Natural killer cell (primary cell): Measurements from ENCODE around the gene PRAMEF13. TPM values are rescaled to one million over a fixed set of nuclear protein-coding genes. Genes with fewer than 3 reads are reported as not detected.
"Not testable (repeated sequence)": the region's sequence is repeated elsewhere in the genome, so short reads cannot be mapped to it uniquely, and the experiment has no call there.

Experiments used
- ATAC-seq, 3 donors: fragments of 150-1000 bp in 2 of 3; fragments of 200-7000 bp in 1 of 3; cut with Tn5 transposase; 1 replicate in 1 of 3; 2 replicates in 2 of 3; pipeline ENCODE4 v1.10.0; 2021; ENCODE audit warnings: mild to moderate bottlenecking in 2 of 3, moderate library complexity in 2 of 3
- DNase-seq, 2 donors: peaks; one replicate each; pipeline versions ENCODE4 v3.0.0 to v3.0.0-alpha.2; 2013 to 2021; ENCODE audit warnings: mixed read lengths in 1 of 2
- H3K27ac ChIP-seq: one replicate; pipeline ENCODE4 v1.5.1; 2013; ENCODE audit warnings: mild to moderate bottlenecking, low read length
- H3K27me3 ChIP-seq: one replicate; pipeline ENCODE4 v1.6.1; 2013; ENCODE audit warnings: low read length; ENCODE audit not compliant: control insufficient read depth, insufficient read depth
- H3K36me3 ChIP-seq: one replicate; pipeline ENCODE4 v1.6.1; 2013; ENCODE audit warnings: low read length; ENCODE audit not compliant: control insufficient read depth, insufficient read depth
- H3K4me1 ChIP-seq: one replicate; pipeline ENCODE4 v1.6.1; 2013; ENCODE audit warnings: low read length; ENCODE audit not compliant: control insufficient read depth, insufficient read depth
- H3K4me3 ChIP-seq: one replicate; pipeline ENCODE4 v1.5.1; 2013; ENCODE audit warnings: low read length
- H3K9me3 ChIP-seq: one replicate; pipeline ENCODE4 v1.6.1; 2013; ENCODE audit warnings: low read length; ENCODE audit not compliant: control insufficient read depth, insufficient read depth
- H3K27ac Mint-ChIP-seq, 2 donors: one replicate each; pipeline ENCODE4 v1.8.0; 2022; ENCODE audit warnings: mild to moderate bottlenecking in 2 of 2, mixed read lengths in 2 of 2, moderate library complexity in 1 of 2
- H3K27me3 Mint-ChIP-seq, 2 donors: one replicate each; pipeline ENCODE4 v1.8.0; 2022; ENCODE audit warnings: low read depth in 2 of 2, mixed read lengths in 2 of 2
- H3K36me3 Mint-ChIP-seq: one replicate; pipeline ENCODE4 v1.8.0; 2022; ENCODE audit warnings: mixed read lengths
- H3K4me1 Mint-ChIP-seq, 2 donors: one replicate each; pipeline ENCODE4 v1.8.0; 2022; ENCODE audit warnings: mixed read lengths in 2 of 2
- H3K4me3 Mint-ChIP-seq: one replicate; pipeline ENCODE4 v1.8.0; 2022; ENCODE audit warnings: mild to moderate bottlenecking, moderate library complexity, mixed read lengths
- H3K9me3 Mint-ChIP-seq, 2 donors: one replicate each; pipeline ENCODE4 v1.8.0; 2022; ENCODE audit warnings: mixed read lengths in 2 of 2
- WGBS: methylation state at CpG from one replicate; pipeline ENCODE4 v1.1.7; 2013; ENCODE audit warnings: missing lambda C conversion rate; ENCODE audit not compliant: insufficient coverage; 5-methylcytosine and 5-hydroxymethylcytosine counted together
- intact Hi-C: fragments of 100-400 bp; cut with micrococcal nuclease; formaldehyde crosslinking; loops from one replicate; pipeline ENCODE4 v1.14.2; 2022
- total RNA-seq, 4 donors: library from RNA; stranded (reverse); fragments of 120-200 nt in 1 of 4; gene quantifications; one replicate each; pipeline versions ENCODE4 v1.2.3 to v1.2.4, GENCODE V29; 2013 to 2022
- TF ChIP-seq, protein P1 (sequence below): fragments of 200-600 bp; IDR thresholded peaks from one replicate; pipeline ENCODE4 v1.8.0; 2022; ENCODE audit warnings: antibody characterized with exemption

Gene PRAMEF13
- total RNA-seq, 3 donors from 2014 or later (not counting 1 experiment from before 2014, with no cell fraction given): not detected

DNA sequence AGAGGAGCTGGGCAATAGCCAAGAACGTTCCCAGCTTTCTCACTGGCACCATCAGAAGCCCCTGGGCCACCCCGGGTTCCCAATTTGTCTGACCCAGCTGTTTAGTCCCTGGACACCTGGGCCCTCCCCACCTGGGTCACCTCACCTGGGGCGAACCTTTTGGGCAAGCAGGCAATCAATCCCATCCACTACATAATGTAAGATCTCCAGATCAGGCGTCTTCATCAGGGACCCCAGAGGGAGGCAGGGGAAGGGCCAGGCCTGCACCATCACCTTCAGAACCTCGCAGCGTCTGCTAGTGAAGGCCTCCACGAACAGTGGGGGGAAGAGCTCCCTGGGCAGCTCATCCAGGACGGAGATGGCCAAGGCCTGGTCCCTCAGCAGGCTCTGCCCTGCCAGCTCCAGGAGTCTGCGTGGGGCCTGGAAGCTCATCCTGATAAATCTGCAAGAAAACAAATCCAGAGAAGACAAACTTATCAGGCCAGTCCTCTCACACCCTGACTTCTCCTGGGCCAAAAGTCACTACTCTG, 24.5 kb upstream of the PRAMEF13 start, which contains the start of gene PRAMEF18:
TSS of gene PRAMEF18 (minus strand) at position 480 of the 530 bp plus-strand sequence. CDS start at position 432, 48 bp downstream.
- not testable (repeated sequence) for H3K9me3 Mint-ChIP-seq, H3K27me3 Mint-ChIP-seq, H3K27ac Mint-ChIP-seq, H3K4me1 Mint-ChIP-seq, H3K27me3 ChIP-seq, H3K4me3 ChIP-seq, H3K4me3 Mint-ChIP-seq, DNase-seq, H3K27ac ChIP-seq, H3K36me3 Mint-ChIP-seq, H3K9me3 ChIP-seq, H3K36me3 ChIP-seq, H3K4me1 ChIP-seq, ATAC-seq
- intact Hi-C loops: loop anchor here (10.0 kb wide), 1 partner anchor 149 kb away; the partner anchor contains the start of gene PRAMEF19
- 77% methylated on average over 8 of the region's 9 CpGs for WGBS

DNA sequence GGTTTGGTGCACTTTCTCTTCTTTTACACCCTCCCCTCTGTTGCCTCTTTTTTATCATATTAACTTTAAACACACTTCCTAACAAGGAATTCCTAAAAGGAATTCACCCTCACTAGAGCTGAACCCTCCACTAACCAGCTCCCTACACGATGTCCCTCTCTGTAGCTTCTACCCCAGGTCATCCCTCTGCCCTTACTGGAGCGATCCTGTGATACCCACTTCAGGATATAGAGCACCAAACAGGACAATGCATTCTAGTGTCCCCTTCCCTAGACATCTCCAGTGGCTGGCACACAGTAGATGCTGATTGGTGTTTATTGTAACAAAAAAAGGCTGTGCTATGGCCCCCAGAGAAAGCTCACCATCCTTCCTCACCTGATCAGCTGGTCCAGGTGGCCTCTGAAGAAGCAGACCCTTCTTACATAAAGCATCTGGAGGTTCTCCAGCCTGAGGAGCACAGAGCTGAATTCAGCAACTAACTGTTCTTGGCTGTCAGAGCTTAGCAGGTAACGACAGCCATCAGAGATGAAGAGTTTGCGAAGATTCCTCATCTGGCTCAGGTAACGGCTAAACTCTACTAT, 23.4 kb upstream of the PRAMEF13 start:
- TF ChIP-seq, protein P1, sequence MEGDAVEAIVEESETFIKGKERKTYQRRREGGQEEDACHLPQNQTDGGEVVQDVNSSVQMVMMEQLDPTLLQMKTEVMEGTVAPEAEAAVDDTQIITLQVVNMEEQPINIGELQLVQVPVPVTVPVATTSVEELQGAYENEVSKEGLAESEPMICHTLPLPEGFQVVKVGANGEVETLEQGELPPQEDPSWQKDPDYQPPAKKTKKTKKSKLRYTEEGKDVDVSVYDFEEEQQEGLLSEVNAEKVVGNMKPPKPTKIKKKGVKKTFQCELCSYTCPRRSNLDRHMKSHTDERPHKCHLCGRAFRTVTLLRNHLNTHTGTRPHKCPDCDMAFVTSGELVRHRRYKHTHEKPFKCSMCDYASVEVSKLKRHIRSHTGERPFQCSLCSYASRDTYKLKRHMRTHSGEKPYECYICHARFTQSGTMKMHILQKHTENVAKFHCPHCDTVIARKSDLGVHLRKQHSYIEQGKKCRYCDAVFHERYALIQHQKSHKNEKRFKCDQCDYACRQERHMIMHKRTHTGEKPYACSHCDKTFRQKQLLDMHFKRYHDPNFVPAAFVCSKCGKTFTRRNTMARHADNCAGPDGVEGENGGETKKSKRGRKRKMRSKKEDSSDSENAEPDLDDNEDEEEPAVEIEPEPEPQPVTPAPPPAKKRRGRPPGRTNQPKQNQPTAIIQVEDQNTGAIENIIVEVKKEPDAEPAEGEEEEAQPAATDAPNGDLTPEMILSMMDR: no peak
- H3K9me3 Mint-ChIP-seq: no peaks in the 10 kb centered on the region
- peaks cover 0 to 3% of the 10 kb centered on the region in 2 donors for H3K27me3 Mint-ChIP-seq
- Histone ChIP-seq H3K9me3 (no peaks in the 10 kb centered on the region), H3K36me3 (no peaks in the 10 kb centered on the region), H3K27me3 (no peaks in the 10 kb centered on the region), H3K27ac (no peak overlapping the region), H3K4me1 (no peaks in the 10 kb centered on the region), H3K4me3 (no peak overlapping the region)
- ATAC-seq: no peak
- no peak overlapping the region for H3K4me3 Mint-ChIP-seq
- DNase-seq: no peak
- no peaks in the 10 kb centered on the region for H3K4me1 Mint-ChIP-seq
- intact Hi-C loops: loop anchor here (10.0 kb wide), 1 partner anchor 150 kb away; the partner anchor contains the start of gene PRAMEF19
- H3K36me3 Mint-ChIP-seq: no peaks in the 10 kb centered on the region
- WGBS: 81% methylated on average over 5 of the region's 5 CpGs
- no peak overlapping the region for H3K27ac Mint-ChIP-seq

DNA sequence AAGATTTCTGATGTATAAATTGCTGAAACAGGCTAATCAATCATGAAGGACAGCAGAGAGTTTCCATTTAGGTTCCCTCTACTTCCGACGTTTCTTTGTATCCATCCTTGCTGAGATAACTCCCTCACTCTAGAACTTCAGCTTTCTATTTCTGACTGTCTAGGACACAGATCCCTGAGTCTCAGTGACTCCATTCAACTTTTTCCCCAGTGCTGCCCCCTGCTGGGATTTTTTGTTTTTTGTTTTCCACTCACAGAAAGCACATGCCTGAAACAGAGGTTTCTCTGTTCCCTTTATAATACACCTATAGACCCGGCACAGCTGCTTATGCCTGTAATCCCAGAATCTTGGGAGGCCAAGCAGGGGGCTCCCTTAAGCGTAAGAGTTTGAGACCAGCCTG, 21.6 kb upstream of the PRAMEF13 start:
- no CpG with 5 or more reads among the region's 4 CpGs for WGBS
- H3K27ac ChIP-seq, H3K4me1 Mint-ChIP-seq, H3K9me3 Mint-ChIP-seq, H3K4me1 ChIP-seq, H3K4me3 ChIP-seq, H3K27ac Mint-ChIP-seq, H3K36me3 Mint-ChIP-seq, ATAC-seq, H3K4me3 Mint-ChIP-seq, H3K36me3 ChIP-seq, H3K9me3 ChIP-seq, DNase-seq, H3K27me3 Mint-ChIP-seq, H3K27me3 ChIP-seq: not testable (repeated sequence)
- intact Hi-C loops: loop anchor here (10.0 kb wide), 1 partner anchor 152 kb away; the partner anchor contains the start of gene PRAMEF19

DNA sequence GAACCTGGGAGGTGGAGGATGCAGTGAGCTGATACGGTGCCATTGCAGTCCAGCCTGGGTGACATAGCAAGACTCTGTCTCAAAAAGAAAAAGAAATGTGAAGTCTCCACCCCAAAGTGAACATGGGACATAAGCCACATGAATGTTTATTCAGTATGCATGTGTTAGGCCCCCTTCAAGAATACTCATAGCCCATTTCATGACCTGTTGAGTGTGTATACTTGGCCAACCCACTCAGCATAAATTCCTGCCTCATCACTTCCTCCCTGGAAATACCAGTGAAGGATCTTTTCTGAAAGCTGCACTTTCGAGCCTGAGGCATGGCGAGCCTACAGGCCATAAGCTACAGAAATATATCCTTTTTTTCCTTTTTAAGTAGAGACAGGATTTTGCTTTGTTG, 18.0 kb upstream of the PRAMEF13 start:
- H3K27ac ChIP-seq, H3K4me1 ChIP-seq, H3K4me1 Mint-ChIP-seq, DNase-seq, intact Hi-C loops, H3K36me3 ChIP-seq, H3K9me3 Mint-ChIP-seq, H3K36me3 Mint-ChIP-seq, H3K27ac Mint-ChIP-seq, ATAC-seq, H3K4me3 Mint-ChIP-seq, H3K27me3 ChIP-seq, H3K27me3 Mint-ChIP-seq, H3K9me3 ChIP-seq, H3K4me3 ChIP-seq: not testable (repeated sequence)
- WGBS: no CpG with 5 or more reads among the region's 3 CpGs

DNA sequence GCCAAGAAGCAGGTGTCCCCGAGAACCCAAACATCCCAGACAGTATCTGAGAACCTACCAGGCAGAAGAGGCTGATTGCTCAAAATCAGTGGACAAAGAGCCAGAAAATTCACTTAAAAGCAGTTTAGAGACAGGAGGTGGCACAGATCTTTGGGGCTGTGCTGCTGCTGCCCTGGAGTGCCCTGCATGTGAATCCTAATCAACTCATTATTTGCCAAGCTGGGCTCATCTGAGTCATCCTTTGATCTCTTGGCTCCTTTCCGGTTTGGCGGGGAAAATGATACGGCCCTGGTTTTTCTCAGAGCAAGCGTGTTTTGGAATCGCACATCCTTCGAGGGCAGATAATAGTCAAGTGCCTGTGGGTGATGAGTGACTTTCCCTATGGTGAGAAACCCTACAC, 15.4 kb upstream of the PRAMEF13 start:
- H3K4me3 Mint-ChIP-seq, H3K9me3 ChIP-seq, DNase-seq, H3K4me3 ChIP-seq, H3K9me3 Mint-ChIP-seq, H3K4me1 Mint-ChIP-seq, ATAC-seq, H3K27ac ChIP-seq, H3K36me3 Mint-ChIP-seq, H3K27ac Mint-ChIP-seq, H3K27me3 ChIP-seq, H3K27me3 Mint-ChIP-seq, H3K36me3 ChIP-seq, H3K4me1 ChIP-seq, intact Hi-C loops: not testable (repeated sequence)
- WGBS: no CpG with 5 or more reads among the region's 7 CpGs

DNA sequence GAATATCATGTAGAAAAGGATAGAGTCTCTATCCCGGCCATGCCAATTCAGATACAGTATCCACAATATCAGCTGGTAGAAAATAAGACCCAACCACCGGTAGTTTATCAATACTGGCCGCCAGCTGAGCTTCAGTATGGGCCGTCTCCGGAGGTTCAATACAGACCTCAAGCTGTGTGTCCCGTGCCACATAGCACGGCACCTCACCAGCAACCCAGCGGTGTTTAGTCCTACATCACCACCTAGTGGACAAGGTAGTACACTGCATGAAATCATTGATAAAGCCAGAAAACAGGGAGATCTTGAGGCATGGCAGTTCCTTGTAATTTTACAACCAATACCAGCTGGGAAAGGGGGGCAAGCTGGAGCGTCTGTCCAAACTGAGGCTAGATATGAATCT, 7.5 kb upstream of the PRAMEF13 start:
- DNase-seq, H3K9me3 ChIP-seq, H3K4me1 ChIP-seq, H3K27ac Mint-ChIP-seq, H3K4me1 Mint-ChIP-seq, H3K27ac ChIP-seq, H3K9me3 Mint-ChIP-seq, H3K4me3 Mint-ChIP-seq, H3K4me3 ChIP-seq, H3K36me3 Mint-ChIP-seq, intact Hi-C loops, H3K27me3 Mint-ChIP-seq, H3K27me3 ChIP-seq, H3K36me3 ChIP-seq: not testable (repeated sequence)
- WGBS: no CpG with 5 or more reads among the region's 9 CpGs
- ATAC-seq: peak in 1 of 3 donors; percentile 47

DNA sequence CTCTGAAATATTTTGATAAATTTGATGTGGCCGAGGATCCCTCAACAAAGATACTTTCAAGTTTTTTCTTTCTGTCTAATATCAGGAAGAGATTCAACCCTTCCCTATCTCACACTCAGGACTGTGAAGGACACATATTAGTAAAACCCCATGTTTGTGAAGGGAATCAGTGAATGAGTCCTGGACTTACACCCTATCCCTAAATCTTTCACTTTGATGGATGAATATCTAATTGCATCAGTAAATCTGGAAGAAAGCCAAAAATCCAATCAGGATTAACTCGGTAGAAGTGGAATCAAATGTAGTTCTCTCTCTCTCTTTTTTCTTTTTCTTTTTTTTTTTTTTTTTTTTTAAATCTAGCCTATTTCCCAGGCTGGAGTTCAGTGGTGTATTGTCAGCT, 29.7 kb downstream of the PRAMEF13 start, which contains the start of gene PRAMEF9:
TSS of gene PRAMEF9 (plus strand) at position 301 of the 400 bp plus-strand sequence. CDS start 3,433 bp downstream, outside the sequence.
- H3K27ac ChIP-seq, H3K27me3 Mint-ChIP-seq, H3K4me3 ChIP-seq, H3K4me3 Mint-ChIP-seq, H3K9me3 ChIP-seq, ATAC-seq, DNase-seq, H3K9me3 Mint-ChIP-seq, H3K4me1 Mint-ChIP-seq, intact Hi-C loops, H3K36me3 ChIP-seq, H3K36me3 Mint-ChIP-seq, H3K27me3 ChIP-seq, H3K4me1 ChIP-seq, H3K27ac Mint-ChIP-seq: not testable (repeated sequence)
- WGBS: no CpG with 5 or more reads among the region's 2 CpGs
